ENCODE data around the gene C19orf47.

Gene C19orf47, protein sequence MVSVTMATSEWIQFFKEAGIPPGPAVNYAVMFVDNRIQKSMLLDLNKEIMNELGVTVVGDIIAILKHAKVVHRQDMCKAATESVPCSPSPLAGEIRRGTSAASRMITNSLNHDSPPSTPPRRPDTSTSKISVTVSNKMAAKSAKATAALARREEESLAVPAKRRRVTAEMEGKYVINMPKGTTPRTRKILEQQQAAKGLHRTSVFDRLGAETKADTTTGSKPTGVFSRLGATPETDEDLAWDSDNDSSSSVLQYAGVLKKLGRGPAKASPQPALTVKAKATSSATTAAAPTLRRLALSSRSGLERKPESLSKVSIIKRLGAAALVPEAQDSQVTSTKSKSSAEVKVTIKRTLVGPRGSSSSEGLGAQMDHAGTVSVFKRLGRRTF

DNA sequence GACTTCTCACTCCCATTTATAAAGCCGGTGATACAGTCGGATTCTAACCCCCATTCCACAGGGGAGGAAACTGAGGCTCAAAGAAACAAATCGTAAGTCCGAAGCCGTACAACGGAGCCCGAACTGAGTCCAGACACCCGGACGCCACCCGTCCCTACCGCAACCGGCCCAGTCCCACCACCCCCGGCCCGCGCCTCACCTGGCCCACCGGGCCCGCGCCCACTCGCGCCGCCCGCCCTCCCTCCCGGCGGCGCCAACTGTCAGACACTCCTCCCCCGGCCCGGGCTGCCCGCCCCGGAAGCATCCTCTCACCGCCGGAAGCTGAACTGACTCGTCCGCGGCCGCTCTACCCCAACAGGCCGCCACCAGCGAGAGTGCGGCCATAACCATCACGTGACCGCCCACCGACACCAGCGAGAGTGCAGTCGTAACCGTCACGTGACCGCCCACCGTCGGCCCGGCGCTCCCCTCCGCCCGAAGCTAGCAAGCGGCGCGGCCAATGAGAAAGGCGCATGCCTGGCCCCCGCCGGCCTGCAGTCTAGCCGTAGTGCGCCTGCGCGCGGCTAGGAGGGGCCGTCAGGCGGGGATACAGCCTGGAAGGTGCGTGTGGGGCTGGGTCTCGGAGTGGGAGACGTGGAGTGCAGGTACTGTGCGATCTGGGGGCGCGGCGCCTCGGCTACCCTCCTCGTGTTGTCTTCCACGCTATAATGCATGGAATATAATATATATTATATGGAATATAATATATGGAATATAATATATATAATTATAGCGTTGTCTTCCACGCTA, at the start of gene C19orf47, which contains the start of gene PLD3:
Gene C19orf47, minus strand, starts transcription at position 273 of the 789 bp plus-strand sequence. CDS start 6,540 bp downstream, outside the sequence.
Gene PLD3, plus strand, starts transcription at position 571 of the 789 bp plus-strand sequence. CDS start 17,789 bp downstream, outside the sequence.
- peak within 1 kb of the TSS; percentile 81 for H3K27ac ChIP-seq (ENCODE audit: low read length)
- H3K4me1 ChIP-seq (ENCODE audit: control insufficient read depth in 1 of 2, insufficient read depth in 2 of 2, low read length in 2 of 2), result peaks cover 5 to 17% of the 10 kb centered on the region in 2 donors
- no peaks in the 10 kb centered on the region for H3K27me3 ChIP-seq (ENCODE audit: low read depth, low read length)
- no peaks in the 10 kb centered on the region for H3K9me3 ChIP-seq (ENCODE audit: control insufficient read depth in 1 of 2, low read length in 2 of 2)
- H3K36me3 ChIP-seq (ENCODE audit: control insufficient read depth in 1 of 2, insufficient read depth in 2 of 2, low read length in 2 of 2), result no peaks in the 10 kb centered on the region
- H3K4me3 ChIP-seq (ENCODE audit: low read depth in 1 of 2, low read length in 2 of 2), result peak within 1 kb of the TSS; percentile 81 to 96

DNA sequence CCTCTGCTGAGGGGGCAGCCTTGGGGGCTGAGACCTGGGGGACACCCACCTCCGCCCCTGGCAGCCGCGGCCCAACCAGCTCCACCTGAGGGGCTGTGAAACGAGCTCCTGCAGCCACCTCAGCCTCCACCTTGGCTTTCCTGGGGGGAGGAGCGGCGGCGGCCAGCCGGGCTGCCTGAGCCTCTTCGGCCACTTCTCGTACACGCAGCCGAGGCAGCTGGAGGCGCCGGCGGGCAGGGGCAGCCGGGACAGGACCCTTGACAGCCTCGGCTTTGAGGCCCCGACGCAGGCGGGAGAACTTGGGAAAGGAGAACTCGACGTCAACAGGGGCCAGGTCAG, 49.3 kb upstream of the C19orf47 start:
- Histone ChIP-seq H3K36me3 (ENCODE audit: control insufficient read depth in 1 of 2, insufficient read depth in 2 of 2, low read length in 2 of 2) (peaks cover 0 to 4% of the 10 kb centered on the region in 2 donors), H3K27ac (ENCODE audit: low read length) (no peak overlapping the region), H3K9me3 (ENCODE audit: control insufficient read depth in 1 of 2, low read length in 2 of 2) (no peaks in the 10 kb centered on the region), H3K27me3 (ENCODE audit: low read depth, low read length) (no peaks in the 10 kb centered on the region), H3K4me3 (ENCODE audit: low read depth in 1 of 2, low read length in 2 of 2) (no peak overlapping the region), H3K4me1 (ENCODE audit: control insufficient read depth in 1 of 2, insufficient read depth in 2 of 2, low read length in 2 of 2) (no peaks in the 10 kb centered on the region)

DNA sequence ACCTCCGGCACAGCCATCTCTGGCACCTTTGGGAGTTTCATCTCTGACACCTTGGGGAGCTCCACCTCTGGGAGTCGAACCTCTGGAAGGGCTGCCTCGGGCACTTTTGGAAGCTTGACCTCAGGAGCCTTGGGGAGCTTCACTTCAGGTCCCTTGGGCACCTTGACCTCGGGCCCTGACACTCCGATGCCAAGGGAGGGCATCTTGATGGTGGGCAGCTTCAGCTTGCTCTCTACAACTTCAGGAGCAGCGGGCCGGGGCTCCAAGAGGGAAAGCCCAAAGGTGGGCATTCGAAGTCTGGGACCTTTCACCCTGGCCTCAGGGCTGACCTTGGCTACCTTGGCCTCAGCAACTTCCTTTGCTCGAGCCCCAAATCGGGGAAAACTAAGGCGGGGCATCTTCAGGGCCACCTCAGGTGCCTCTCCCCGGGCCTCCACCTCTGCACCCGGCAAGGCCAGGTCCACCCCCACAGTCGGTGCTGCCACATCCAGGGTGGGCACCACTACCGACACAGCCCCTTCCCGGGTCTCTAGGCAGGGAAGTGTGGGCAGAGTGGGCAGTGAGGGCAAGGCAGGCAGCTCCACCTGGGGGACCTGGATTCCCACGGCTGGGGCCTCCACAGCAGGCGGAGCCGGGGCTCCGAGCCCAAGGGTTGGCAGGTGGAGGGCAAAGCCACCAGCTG, 48.8 kb upstream of the C19orf47 start:
- Histone ChIP-seq H3K9me3 (ENCODE audit: control insufficient read depth in 1 of 2, low read length in 2 of 2) (no peaks in the 10 kb centered on the region), H3K4me1 (ENCODE audit: control insufficient read depth in 1 of 2, insufficient read depth in 2 of 2, low read length in 2 of 2) (no peaks in the 10 kb centered on the region), H3K27me3 (ENCODE audit: low read depth, low read length) (no peaks in the 10 kb centered on the region), H3K27ac (ENCODE audit: low read length) (no peak overlapping the region), H3K4me3 (ENCODE audit: low read depth in 1 of 2, low read length in 2 of 2) (no peak overlapping the region), H3K36me3 (ENCODE audit: control insufficient read depth in 1 of 2, insufficient read depth in 2 of 2, low read length in 2 of 2) (peaks cover 0 to 4% of the 10 kb centered on the region in 2 donors)

DNA sequence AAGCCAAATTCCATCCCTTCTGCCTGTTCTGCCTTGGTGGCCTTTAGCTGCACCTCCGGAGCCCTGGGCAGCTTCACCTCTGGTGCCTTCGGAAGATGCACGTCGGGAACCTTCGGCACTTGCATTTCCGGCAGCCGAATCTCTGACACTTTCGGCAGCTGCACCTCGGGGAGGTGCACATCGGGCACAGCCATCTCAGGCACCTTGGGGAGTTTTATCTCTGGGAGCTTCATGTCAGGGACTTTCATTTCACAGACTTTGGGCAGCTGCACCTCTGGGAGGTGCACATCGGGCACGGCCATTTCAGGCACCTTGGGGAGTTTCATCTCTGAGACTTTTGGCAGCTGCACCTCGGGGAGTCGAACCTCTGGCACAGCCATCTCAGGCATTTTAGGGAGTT, 47.8 kb upstream of the C19orf47 start:
- peaks cover 0 to 4% of the 10 kb centered on the region in 2 donors for H3K36me3 ChIP-seq (ENCODE audit: control insufficient read depth in 1 of 2, insufficient read depth in 2 of 2, low read length in 2 of 2)
- H3K27ac ChIP-seq (ENCODE audit: low read length), result no peak overlapping the region
- H3K9me3 ChIP-seq (ENCODE audit: control insufficient read depth in 1 of 2, low read length in 2 of 2), result no peaks in the 10 kb centered on the region
- no peak overlapping the region for H3K4me3 ChIP-seq (ENCODE audit: low read depth in 1 of 2, low read length in 2 of 2)
- no peaks in the 10 kb centered on the region for H3K27me3 ChIP-seq (ENCODE audit: low read depth, low read length)
- no peaks in the 10 kb centered on the region for H3K4me1 ChIP-seq (ENCODE audit: control insufficient read depth in 1 of 2, insufficient read depth in 2 of 2, low read length in 2 of 2)

DNA sequence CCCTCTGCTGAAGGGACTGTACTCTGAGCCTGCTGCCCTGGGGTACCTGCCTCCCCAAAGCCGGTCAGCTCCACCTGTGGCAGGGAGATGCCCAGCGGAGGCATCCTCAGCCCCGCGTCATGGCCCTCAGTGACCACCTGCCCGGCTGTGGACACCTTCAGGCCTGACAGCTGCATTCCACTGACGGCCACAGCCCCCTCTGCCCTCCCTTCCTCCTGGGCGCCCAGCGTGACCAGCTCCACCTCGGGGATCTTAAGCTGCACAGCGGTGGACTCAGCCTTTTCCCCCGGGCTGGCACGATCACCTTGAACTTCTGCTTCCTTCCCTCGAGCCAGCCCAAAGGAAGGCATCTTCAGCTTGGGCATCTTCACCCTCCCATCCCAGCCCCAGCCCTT, 46.6 kb upstream of the C19orf47 start:
- no peak overlapping the region for H3K4me3 ChIP-seq (ENCODE audit: low read depth in 1 of 2, low read length in 2 of 2)
- H3K4me1 ChIP-seq (ENCODE audit: control insufficient read depth in 1 of 2, insufficient read depth in 2 of 2, low read length in 2 of 2), result no peaks in the 10 kb centered on the region
- peaks cover 0 to 4% of the 10 kb centered on the region in 2 donors for H3K36me3 ChIP-seq (ENCODE audit: control insufficient read depth in 1 of 2, insufficient read depth in 2 of 2, low read length in 2 of 2)
- H3K27me3 ChIP-seq (ENCODE audit: low read depth, low read length), result no peaks in the 10 kb centered on the region
- H3K9me3 ChIP-seq (ENCODE audit: control insufficient read depth in 1 of 2, low read length in 2 of 2), result no peaks in the 10 kb centered on the region
- H3K27ac ChIP-seq (ENCODE audit: low read length), result no peak overlapping the region

DNA sequence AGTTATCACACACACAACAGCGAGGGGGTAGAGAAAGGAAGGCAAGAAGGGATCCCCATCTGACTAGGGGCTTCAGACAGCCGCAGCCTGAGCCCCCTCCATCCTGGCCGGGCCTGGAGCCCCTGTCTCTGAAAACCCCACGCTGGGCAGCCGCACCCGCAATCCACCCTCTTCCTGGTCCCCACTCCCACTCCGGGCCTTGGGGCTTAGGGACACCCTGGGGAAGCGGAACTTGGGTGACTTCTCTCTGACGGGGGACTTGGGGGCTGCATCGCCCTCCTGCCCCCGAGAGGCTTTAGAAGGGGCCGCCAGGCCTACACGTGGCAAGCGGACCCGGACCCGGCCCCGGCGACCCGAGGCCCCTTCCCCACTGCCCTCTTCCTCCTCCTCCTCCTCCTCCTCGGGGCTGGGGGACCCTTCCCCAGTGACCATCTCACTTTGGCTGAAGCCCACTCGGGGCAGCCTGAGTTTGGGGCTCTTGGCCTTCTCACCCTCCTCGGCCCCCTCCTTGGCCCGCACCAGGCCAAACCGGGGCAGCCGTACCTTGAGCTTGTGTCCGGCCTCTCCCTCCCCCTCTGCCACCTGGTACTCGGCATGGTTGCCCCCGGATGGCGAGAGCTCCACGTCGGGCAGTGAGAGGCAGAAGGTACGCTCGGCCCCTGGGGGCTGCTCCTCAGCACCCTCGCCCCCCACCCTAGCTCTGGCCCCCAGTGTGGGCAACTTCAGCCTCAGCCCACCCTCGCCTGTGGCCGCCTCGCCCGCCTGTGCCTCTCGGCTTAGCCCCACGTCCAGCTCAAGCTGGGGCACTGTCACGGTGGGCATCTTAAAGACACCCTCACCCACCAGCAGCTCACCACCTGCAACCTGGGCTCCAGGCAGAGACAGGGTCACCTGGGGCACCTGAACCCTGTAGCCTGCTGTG, 46.0 kb upstream of the C19orf47 start:
- no peak overlapping the region for H3K4me3 ChIP-seq (ENCODE audit: low read depth in 1 of 2, low read length in 2 of 2)
- H3K27ac ChIP-seq (ENCODE audit: low read length), result no peak overlapping the region
- no peaks in the 10 kb centered on the region for H3K4me1 ChIP-seq (ENCODE audit: control insufficient read depth in 1 of 2, insufficient read depth in 2 of 2, low read length in 2 of 2)
- H3K36me3 ChIP-seq (ENCODE audit: control insufficient read depth in 1 of 2, insufficient read depth in 2 of 2, low read length in 2 of 2), result peaks cover 0 to 4% of the 10 kb centered on the region in 2 donors
- no peaks in the 10 kb centered on the region for H3K27me3 ChIP-seq (ENCODE audit: low read depth, low read length)
- H3K9me3 ChIP-seq (ENCODE audit: control insufficient read depth in 1 of 2, low read length in 2 of 2), result no peaks in the 10 kb centered on the region

DNA sequence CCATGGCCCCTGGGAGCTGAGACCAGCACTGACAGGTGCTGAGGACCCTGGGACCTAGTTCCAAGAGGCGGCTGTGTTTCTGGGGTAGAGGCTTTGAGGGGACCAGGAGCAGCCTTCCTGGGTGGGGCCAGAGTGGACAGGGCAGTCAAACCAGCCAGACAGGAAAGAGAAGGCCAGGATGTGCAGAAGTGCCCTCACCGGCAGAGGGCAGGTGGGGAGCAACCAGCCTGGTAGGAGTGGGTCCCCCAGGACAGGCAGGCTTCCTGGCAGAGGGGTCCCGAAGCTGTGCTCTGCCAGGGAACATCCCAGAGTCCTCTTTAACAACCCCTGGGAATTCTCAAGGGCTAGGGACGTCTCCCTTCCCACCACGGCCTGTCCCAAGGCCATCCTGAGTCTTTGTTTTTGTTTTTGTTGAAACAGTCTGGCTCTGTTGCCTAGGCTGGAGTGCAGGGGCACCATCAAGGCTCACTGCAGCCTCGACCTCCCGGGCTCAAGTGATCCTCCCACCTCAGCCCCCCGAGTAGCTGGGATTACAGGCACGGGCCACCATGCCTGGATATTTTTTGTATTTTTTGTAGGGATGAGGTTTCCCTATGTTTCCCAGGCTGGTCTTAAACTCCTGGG, 44.8 kb upstream of the C19orf47 start:
- H3K36me3 ChIP-seq (ENCODE audit: control insufficient read depth in 1 of 2, insufficient read depth in 2 of 2, low read length in 2 of 2), result peaks cover 0 to 4% of the 10 kb centered on the region in 2 donors
- H3K27me3 ChIP-seq (ENCODE audit: low read depth, low read length), result no peaks in the 10 kb centered on the region
- no peaks in the 10 kb centered on the region for H3K4me1 ChIP-seq (ENCODE audit: control insufficient read depth in 1 of 2, insufficient read depth in 2 of 2, low read length in 2 of 2)
- H3K9me3 ChIP-seq (ENCODE audit: control insufficient read depth in 1 of 2, low read length in 2 of 2), result no peaks in the 10 kb centered on the region
- H3K4me3 ChIP-seq (ENCODE audit: low read depth in 1 of 2, low read length in 2 of 2), result no peak overlapping the region
- no peak overlapping the region for H3K27ac ChIP-seq (ENCODE audit: low read length)

DNA sequence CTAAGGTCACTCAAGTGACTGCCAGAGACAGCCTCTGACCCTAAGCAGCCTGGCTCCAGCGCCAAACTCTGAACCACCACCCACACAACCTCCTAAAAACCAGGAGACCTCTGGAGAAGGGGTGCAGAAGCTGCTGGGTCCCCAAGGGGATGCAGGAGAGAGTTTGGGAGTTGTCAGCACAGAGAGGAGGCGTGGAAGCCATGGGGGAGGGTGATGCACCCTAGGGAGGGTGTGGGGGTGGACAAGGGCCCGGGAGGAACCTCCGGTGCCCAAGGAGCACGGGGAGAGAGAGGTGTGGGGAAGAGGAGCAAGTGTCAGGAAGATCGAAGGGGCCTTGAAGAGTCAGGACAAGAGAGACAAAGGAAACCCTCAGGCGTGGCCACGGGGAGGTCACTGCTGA, 43.9 kb upstream of the C19orf47 start:
- peaks cover 0 to 4% of the 10 kb centered on the region in 2 donors for H3K36me3 ChIP-seq (ENCODE audit: control insufficient read depth in 1 of 2, insufficient read depth in 2 of 2, low read length in 2 of 2)
- no peak overlapping the region for H3K27ac ChIP-seq (ENCODE audit: low read length)
- no peak overlapping the region for H3K4me3 ChIP-seq (ENCODE audit: low read depth in 1 of 2, low read length in 2 of 2)
- H3K27me3 ChIP-seq (ENCODE audit: low read depth, low read length), result no peaks in the 10 kb centered on the region
- no peaks in the 10 kb centered on the region for H3K4me1 ChIP-seq (ENCODE audit: control insufficient read depth in 1 of 2, insufficient read depth in 2 of 2, low read length in 2 of 2)
- no peaks in the 10 kb centered on the region for H3K9me3 ChIP-seq (ENCODE audit: control insufficient read depth in 1 of 2, low read length in 2 of 2)

DNA sequence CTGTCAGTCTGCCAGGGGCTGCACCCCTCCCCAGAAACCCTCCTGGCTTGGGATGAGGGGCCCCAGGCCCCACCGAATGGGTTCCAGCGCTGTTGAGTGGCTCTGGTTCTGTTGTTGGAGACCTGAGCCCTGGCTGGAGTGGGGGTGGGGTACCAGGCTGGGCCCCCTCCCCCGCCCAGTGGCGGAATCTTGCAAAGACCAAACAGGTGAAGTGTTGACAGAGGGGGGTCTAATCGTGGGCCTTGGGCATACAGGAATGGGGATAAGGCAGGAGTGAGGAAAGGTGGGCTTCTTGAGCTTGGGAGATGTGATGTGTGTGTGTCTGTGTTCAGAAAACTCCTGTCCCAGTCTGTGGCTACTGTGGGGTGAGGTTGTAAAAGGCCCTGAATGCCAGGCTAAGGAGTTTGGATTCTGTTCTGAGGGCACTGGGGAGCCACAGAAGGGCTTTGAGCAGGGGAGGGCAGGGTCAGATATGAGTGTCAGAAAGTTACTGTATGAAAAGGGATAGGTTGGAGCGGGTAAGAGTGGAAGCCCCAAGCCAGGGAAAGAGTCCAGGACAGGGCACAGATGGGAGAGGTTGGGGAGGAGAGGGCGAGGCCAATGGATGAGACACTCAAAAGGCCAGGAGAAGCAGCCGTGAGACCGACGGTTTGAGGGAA, 42.0 kb upstream of the C19orf47 start, which contains the start of gene HIPK4:
Gene HIPK4, minus strand, starts transcription at position 98 of the 659 bp plus-strand sequence. CDS start 279 bp downstream, outside the sequence.
- Histone ChIP-seq H3K4me1 (ENCODE audit: control insufficient read depth in 1 of 2, insufficient read depth in 2 of 2, low read length in 2 of 2) (no peaks in the 10 kb centered on the region), H3K27me3 (ENCODE audit: low read depth, low read length) (no peaks in the 10 kb centered on the region), H3K9me3 (ENCODE audit: control insufficient read depth in 1 of 2, low read length in 2 of 2) (no peaks in the 10 kb centered on the region), H3K4me3 (ENCODE audit: low read depth in 1 of 2, low read length in 2 of 2) (no peak within 1 kb of the TSS), H3K27ac (ENCODE audit: low read length) (no peak within 1 kb of the TSS), H3K36me3 (ENCODE audit: control insufficient read depth in 1 of 2, insufficient read depth in 2 of 2, low read length in 2 of 2) (no peaks in the 10 kb centered on the region)

Data from muscle layer of duodenum (tissue), 2 donors.